Hepatocyte (in vitro differentiated cells): ENCODE measurements around the gene COX19. TPM values are rescaled to one million over a fixed set of nuclear protein-coding genes. Genes with fewer than 3 reads are reported as not detected.
A peak's percentile ranks its signal among the peaks of the same experiment; 100 is the strongest.

ENCODE experiments used
- DNase-seq: peaks from one replicate; pipeline ENCODE4 v3.0.0-alpha.2; 2016; ENCODE audit warnings: low spot score
- H2AFZ ChIP-seq: fragments of 200-600 bp; sonication (generic); 2 replicates; pipeline ENCODE4 v1.6.0; 2016; ENCODE audit warnings: antibody characterized with exemption, mild to moderate bottlenecking
- H3K27ac ChIP-seq: fragments of 200-600 bp; sonication (generic); 2 replicates; pipeline ENCODE4 v1.5.1; 2016; ENCODE audit warnings: mild to moderate bottlenecking
- H3K27me3 ChIP-seq: fragments of 200-600 bp; sonication (generic); 2 replicates; pipeline ENCODE4 v1.6.1; 2016
- H3K36me3 ChIP-seq: fragments of 200-600 bp; sonication (generic); replicated peaks from 2 replicates; pipeline ENCODE4 v1.5.1; 2016; ENCODE audit warnings: low read depth; ENCODE audit not compliant: insufficient read depth
- H3K4me1 ChIP-seq: fragments of 200-600 bp; sonication (generic); 2 replicates; pipeline ENCODE4 v1.5.1; 2016; ENCODE audit warnings: mild to moderate bottlenecking, moderate library complexity; ENCODE audit not compliant: insufficient read depth
- H3K4me2 ChIP-seq: fragments of 200-600 bp; sonication (generic); 2 replicates; pipeline ENCODE4 v1.6.0; 2016
- H3K4me3 ChIP-seq: fragments of 200-600 bp; sonication (generic); 2 replicates; pipeline ENCODE4 v1.5.1; 2016; ENCODE audit warnings: mild to moderate bottlenecking
- H3K79me2 ChIP-seq: fragments of 200-600 bp; sonication (generic); 2 replicates; pipeline ENCODE4 v1.6.0; 2017; ENCODE audit warnings: mild to moderate bottlenecking
- H3K9me2 ChIP-seq: fragments of 200-600 bp; sonication (generic); replicated peaks from 2 replicates; pipeline ENCODE4 v1.6.0; 2017; ENCODE audit warnings: mild to moderate bottlenecking; ENCODE audit not compliant: insufficient read depth
- H3K9me3 ChIP-seq: fragments of 200-600 bp; sonication (generic); 2 replicates; pipeline ENCODE4 v1.5.1; 2016; ENCODE audit warnings: low read depth, mild to moderate bottlenecking
- H4K20me1 ChIP-seq: fragments of 200-600 bp; sonication (generic); 2 replicates; pipeline ENCODE4 v1.6.0; 2016; ENCODE audit warnings: mild to moderate bottlenecking; ENCODE audit not compliant: insufficient read depth, poor library complexity, severe bottlenecking
- CTCF ChIP-seq: fragments of 200-600 bp; sonication (generic); IDR thresholded peaks from 2 replicates; pipeline ENCODE4 v1.5.1; 2016; ENCODE audit warnings: antibody characterized with exemption, mild to moderate bottlenecking; ENCODE audit not compliant: poor library complexity
- EZH2 ChIP-seq: fragments of 200-600 bp; sonication (generic); IDR thresholded peaks from 2 replicates; pipeline ENCODE4 v1.6.1; 2016; ENCODE audit warnings: antibody characterized with exemption, mild to moderate bottlenecking, borderline replicate concordance
- EZH2phosphoT487 ChIP-seq: fragments of 200-600 bp; sonication (generic); IDR thresholded peaks from one replicate; pipeline ENCODE4 v1.6.1; 2018; ENCODE audit warnings: antibody characterized with exemption, mild to moderate bottlenecking, low read depth, moderate library complexity; ENCODE audit not compliant: unreplicated experiment, severe bottlenecking
- WGBS: methylation state at CpG from one replicate; pipeline ENCODE4 v1.1.6; 2016; ENCODE audit warnings: low lambda C conversion rate; ENCODE audit errors: missing lambda C conversion rate; 5-methylcytosine and 5-hydroxymethylcytosine counted together
- polyA plus RNA-seq: library from polyadenylated mRNA; unstranded; fragments of >200 nt; fragmentation: Nextera tagmentation; extraction: Ambion mirVana; gene quantifications from 2 replicates; pipeline ENCODE4 v1.2.1, GENCODE V29; 2016
- total RNA-seq: library from RNA; depleted of rRNA; stranded (reverse); fragments of >200 nt; gene quantifications from 2 replicates; pipeline ENCODE4 v1.2.3, GENCODE V29; 2014

Gene COX19
- total and polyA plus RNA-seq, 2 experiments from 2014 or later = 11.6 to 18.9 TPM

- no peaks in the 10 kb centered on the region for H3K27me3 ChIP-seq
- H3K27ac ChIP-seq = peak within 1 kb of the TSS; percentile 39
- no peaks in the 10 kb centered on the region for H3K9me3 ChIP-seq
- H3K4me1 ChIP-seq = peaks cover 32% of the 10 kb centered on the region
- no peaks in the 10 kb centered on the region for H4K20me1 ChIP-seq
- no peaks in the 10 kb centered on the region for H3K9me2 ChIP-seq
- H3K4me2 ChIP-seq = peak within 1 kb of the TSS; percentile 73
- H3K36me3 ChIP-seq = no peaks in the 10 kb centered on the region
- H2AFZ ChIP-seq = no peak within 1 kb of the TSS
- H3K4me3 ChIP-seq = no peak within 1 kb of the TSS
- no peak for DNase-seq
- WGBS = 73% methylated on average over 23 of the region's 34 CpGs
- H3K79me2 ChIP-seq = peaks cover 8% of the 10 kb centered on the region
- TF ChIP-seq EZH2 (no peak), EZH2phosphoT487 (no peak), CTCF (no peak)
These were observed 7.8 kb upstream of the COX19 start, which contains the start of gene CYP2W1 for GRCh38 chr7:983004-983615. Gene CYP2W1 (plus strand): TSS chr7:983181. CDS start chr7:983212, 31 bp downstream.

DNA sequence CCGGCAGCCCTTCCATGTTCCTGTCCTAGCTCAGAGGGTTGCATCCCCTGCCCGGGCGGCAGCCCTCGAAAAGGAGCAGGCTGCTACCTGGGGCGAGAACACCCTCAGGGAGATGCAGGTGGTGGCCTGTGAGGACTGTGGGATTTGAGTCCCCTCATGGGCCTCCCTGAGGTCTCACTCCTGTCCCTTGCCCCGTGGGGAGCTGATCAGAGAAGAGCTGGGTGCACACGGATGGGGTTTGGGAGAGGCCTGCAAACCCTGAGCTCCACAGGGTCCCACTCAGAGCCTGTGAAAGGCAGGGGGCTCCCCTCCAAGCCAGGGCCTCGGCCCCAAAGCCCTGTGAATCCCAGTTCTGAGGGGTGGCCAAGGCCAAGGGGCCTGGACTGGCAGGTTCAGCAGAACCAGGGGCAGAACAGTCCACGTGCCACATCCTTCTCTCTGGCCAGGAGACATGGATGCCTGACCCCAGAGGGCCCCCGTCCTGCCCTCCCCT, 7.2 kb upstream of the COX19 start:
- H3K4me3 ChIP-seq = no peak overlapping the region
- DNase-seq = no peak

DNA sequence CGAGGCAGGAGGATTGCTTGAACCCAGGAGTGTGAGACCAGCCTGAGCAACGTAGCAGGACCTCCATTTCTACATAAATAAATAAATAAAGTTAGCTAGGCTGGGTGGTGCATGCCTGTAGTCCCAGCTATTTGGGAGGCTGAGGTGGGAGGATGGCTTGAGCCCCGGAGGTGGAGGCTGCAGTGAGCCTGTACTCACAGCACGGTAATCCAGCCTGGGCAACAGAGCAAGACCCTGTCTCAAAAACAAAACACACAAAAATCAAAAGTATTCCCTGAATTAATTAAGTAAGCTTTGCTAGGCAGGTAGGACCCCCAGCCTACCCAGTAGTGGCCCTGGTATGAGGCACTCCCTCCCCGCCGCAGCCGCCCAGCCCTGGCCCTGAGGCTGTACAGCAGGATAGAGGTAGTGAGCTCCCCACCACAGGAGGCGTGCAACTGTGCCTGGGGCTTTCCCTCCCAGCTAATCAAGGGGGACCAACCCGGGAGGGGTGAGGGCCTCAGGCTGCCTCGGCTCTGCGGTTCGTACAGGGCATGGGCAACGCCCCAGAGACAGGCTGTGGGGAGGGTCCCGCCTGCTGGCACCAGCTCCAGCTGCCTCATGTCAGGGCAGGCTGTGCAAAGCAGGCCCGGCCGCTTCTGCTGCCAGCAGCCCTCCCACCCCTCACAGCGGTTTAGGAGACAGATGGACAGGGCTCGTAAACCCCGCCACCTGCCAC, 6.6 kb upstream of the COX19 start:
- Histone ChIP-seq H3K36me3 (no peaks in the 10 kb centered on the region), H2AFZ (no peak overlapping the region), H3K4me3 (no peak overlapping the region), H3K9me3 (no peaks in the 10 kb centered on the region), H3K79me2 (peaks cover 8% of the 10 kb centered on the region), H3K27me3 (no peaks in the 10 kb centered on the region), H3K9me2 (no peaks in the 10 kb centered on the region), H3K27ac (peak overlapping the region; percentile 39), H3K4me2 (no peak overlapping the region), H4K20me1 (no peaks in the 10 kb centered on the region), H3K4me1 (peaks cover 30% of the 10 kb centered on the region)
- TF ChIP-seq EZH2phosphoT487 = no peak
- TF ChIP-seq CTCF = no peak
- no peak for TF ChIP-seq EZH2
- WGBS = 89% methylated on average over 19 of the region's 19 CpGs
- no peak for DNase-seq

More for the DNA sequence above, 7.2 kb upstream of the COX19 start:
- TF ChIP-seq EZH2 (no peak), CTCF (no peak), EZH2phosphoT487 (no peak)
- Histone ChIP-seq H3K4me1 (peaks cover 30% of the 10 kb centered on the region), H4K20me1 (no peaks in the 10 kb centered on the region), H2AFZ (no peak overlapping the region), H3K36me3 (no peaks in the 10 kb centered on the region), H3K9me3 (no peaks in the 10 kb centered on the region), H3K27ac (peak overlapping the region; percentile 39), H3K27me3 (no peaks in the 10 kb centered on the region), H3K79me2 (peaks cover 8% of the 10 kb centered on the region), H3K4me2 (peak overlapping the region; percentile 73), H3K9me2 (no peaks in the 10 kb centered on the region)
- WGBS = 70% methylated on average over 10 of the region's 10 CpGs
